Cerebellar nuclear complex (tissue), 1 donor: ENCODE results near the gene CPPED1.
"Not testable (repeated sequence)": the region's sequence is repeated elsewhere in the genome, so short reads cannot be mapped to it uniquely, and the experiment has no call there.

Experiments used
- DNase-seq, 2 experiments: peaks; one replicate each; lab custom pipeline; 2025; lab: John Stamatoyannopoulos, UW

CPPED1 gene

GRCh38 chr16:12767897-12768296 is 35.8 kb downstream of the CPPED1 start:
- no peak for DNase-seq

GRCh38 chr16:12766853-12767252 is 36.8 kb downstream of the CPPED1 start:
- no peak for DNase-seq

GRCh38 chr16:12766208-12766607 is 37.5 kb downstream of the CPPED1 start:
- DNase-seq = not testable (repeated sequence)

GRCh38 chr16:12764813-12765488 is 38.7 kb downstream of the CPPED1 start:
- DNase-seq = no peak

GRCh38 chr16:12763517-12763916 is 40.2 kb downstream of the CPPED1 start:
- DNase-seq = no peak

- DNase-seq = no peak
These were observed 42.7 kb downstream of the CPPED1 start for GRCh38 chr16:12760819-12761611.

- DNase-seq = no peak
These were observed 44.8 kb downstream of the CPPED1 start for GRCh38 chr16:12758670-12759558.

GRCh38 chr16:12758031-12758669 is 45.5 kb downstream of the CPPED1 start:
- no peak for DNase-seq

GRCh38 chr16:12757546-12757945 is 46.1 kb downstream of the CPPED1 start:
- no peak for DNase-seq

- no peak for DNase-seq
These were observed 48.7 kb downstream of the CPPED1 start for GRCh38 chr16:12754824-12755543.

- DNase-seq = no peak
These were observed 50.3 kb downstream of the CPPED1 start for GRCh38 chr16:12753203-12754023.

GRCh38 chr16:12752159-12752558 is 51.5 kb downstream of the CPPED1 start:
- no peak for DNase-seq

- DNase-seq = no peak
These were observed 53.2 kb downstream of the CPPED1 start for GRCh38 chr16:12750554-12750918.

GRCh38 chr16:12749076-12749475 is 54.6 kb downstream of the CPPED1 start:
- DNase-seq = no peak

GRCh38 chr16:12747827-12748226 is 55.9 kb downstream of the CPPED1 start:
- DNase-seq = no peak

- DNase-seq = no peak
These were observed 56.4 kb downstream of the CPPED1 start for GRCh38 chr16:12747261-12747660.

- no peak for DNase-seq
These were observed 58.8 kb downstream of the CPPED1 start for GRCh38 chr16:12744860-12745259.

GRCh38 chr16:12742741-12743140 is 60.9 kb downstream of the CPPED1 start:
- no peak for DNase-seq

- no peak for DNase-seq
These were observed 62.6 kb downstream of the CPPED1 start for GRCh38 chr16:12740986-12741610.

- DNase-seq = no peak
These were observed 63.9 kb downstream of the CPPED1 start for GRCh38 chr16:12739738-12740137.
